Measurements from ENCODE around the gene MYO18A. TPM values are rescaled to one million over a fixed set of nuclear protein-coding genes. Genes with fewer than 3 reads are reported as not detected.

MYO18A gene
- total RNA-seq, 4 donors from 2014 or later: 46.7 to 82.7 (median 64.6) TPM

DNA sequence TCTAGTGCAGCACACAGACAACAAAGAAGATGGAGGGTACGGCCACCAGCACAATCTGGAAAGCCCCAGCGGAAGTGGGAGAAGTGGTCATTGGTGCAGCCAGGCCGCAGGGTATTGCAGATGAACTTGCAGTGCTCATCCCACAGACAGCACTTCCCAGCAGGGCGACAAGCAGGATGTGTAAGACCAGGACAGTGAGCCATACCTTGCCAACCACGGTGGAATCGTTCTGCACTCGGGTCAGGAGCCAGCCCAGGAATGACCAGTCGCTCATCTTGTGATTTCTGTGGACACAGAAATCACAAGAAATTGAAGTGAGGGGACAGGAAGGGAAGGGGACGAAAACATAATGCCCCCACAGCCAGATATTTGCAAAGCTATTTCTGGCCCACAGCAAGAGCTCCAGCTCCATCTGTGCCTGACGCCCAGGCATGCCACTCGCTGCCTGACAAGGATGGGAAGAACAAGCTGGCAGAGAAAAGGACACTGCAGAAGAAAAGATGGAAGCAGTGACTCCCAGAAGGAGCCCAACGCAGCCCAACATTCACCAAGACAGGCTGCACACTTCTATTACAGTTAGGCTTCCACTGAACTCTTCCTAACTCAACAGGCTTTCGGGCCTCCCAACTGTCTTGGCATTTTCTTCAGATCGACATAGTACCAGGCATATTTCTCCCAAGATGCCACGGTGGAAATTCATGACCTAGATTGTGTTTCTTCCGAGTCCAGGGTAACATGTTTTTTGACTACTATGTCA, 17.5 kb upstream of the MYO18A start:
- DNase-seq (ENCODE audit: extremely low spot score): no peak
- H3K27ac ChIP-seq (replicated peaks in 1 of 4): no peak overlapping the region
- no peaks in the 10 kb centered on the region for H3K9me3 ChIP-seq
- H3K4me3 ChIP-seq: no peak overlapping the region
- 90% methylated on average over 15 of the region's 16 CpGs for WGBS
- H3K4me1 ChIP-seq: no peaks in the 10 kb centered on the region
- no peaks in the 10 kb centered on the region for H3K36me3 ChIP-seq
- intact Hi-C loops (cut with DNase I): no loop called here
- no peaks in the 10 kb centered on the region for H3K27me3 ChIP-seq
- TF ChIP-seq, protein P1, sequence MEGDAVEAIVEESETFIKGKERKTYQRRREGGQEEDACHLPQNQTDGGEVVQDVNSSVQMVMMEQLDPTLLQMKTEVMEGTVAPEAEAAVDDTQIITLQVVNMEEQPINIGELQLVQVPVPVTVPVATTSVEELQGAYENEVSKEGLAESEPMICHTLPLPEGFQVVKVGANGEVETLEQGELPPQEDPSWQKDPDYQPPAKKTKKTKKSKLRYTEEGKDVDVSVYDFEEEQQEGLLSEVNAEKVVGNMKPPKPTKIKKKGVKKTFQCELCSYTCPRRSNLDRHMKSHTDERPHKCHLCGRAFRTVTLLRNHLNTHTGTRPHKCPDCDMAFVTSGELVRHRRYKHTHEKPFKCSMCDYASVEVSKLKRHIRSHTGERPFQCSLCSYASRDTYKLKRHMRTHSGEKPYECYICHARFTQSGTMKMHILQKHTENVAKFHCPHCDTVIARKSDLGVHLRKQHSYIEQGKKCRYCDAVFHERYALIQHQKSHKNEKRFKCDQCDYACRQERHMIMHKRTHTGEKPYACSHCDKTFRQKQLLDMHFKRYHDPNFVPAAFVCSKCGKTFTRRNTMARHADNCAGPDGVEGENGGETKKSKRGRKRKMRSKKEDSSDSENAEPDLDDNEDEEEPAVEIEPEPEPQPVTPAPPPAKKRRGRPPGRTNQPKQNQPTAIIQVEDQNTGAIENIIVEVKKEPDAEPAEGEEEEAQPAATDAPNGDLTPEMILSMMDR (IDR thresholded peaks at IDR 0.05): no peak
- TF ChIP-seq EP300 (IDR thresholded peaks at IDR 0.05) (no peak), POLR2AphosphoS5 (IDR thresholded peaks at IDR 0.05) (no peak), POLR2A (IDR thresholded peaks at IDR 0.05; ENCODE audit: low read depth) (no peak)

GRCh38 chr17:29196769-29197515, 16.7 kb upstream of the MYO18A start:
- intact Hi-C loops (cut with DNase I): no loop called here
- TF ChIP-seq, protein P1 (IDR thresholded peaks at IDR 0.05): no peak
- TF ChIP-seq POLR2A (IDR thresholded peaks at IDR 0.05; ENCODE audit: low read depth): no peak
- no peak for TF ChIP-seq EP300 (IDR thresholded peaks at IDR 0.05)
- no peak for TF ChIP-seq POLR2AphosphoS5 (IDR thresholded peaks at IDR 0.05)
- WGBS: 64% methylated on average over 6 of the region's 9 CpGs
- H3K9me3 ChIP-seq: no peaks in the 10 kb centered on the region
- DNase-seq (ENCODE audit: extremely low spot score): no peak
- H3K4me3 ChIP-seq: no peak overlapping the region
- H3K27me3 ChIP-seq: no peaks in the 10 kb centered on the region
- no peaks in the 10 kb centered on the region for H3K36me3 ChIP-seq
- no peaks in the 10 kb centered on the region for H3K4me1 ChIP-seq
- no peak overlapping the region for H3K27ac ChIP-seq (replicated peaks in 1 of 4)

GRCh38 chr17:29195465-29196081, 15.4 kb upstream of the MYO18A start:
- no peak for DNase-seq (ENCODE audit: extremely low spot score)
- H3K36me3 ChIP-seq: no peaks in the 10 kb centered on the region
- no peaks in the 10 kb centered on the region for H3K27me3 ChIP-seq
- H3K4me3 ChIP-seq: no peak overlapping the region
- H3K27ac ChIP-seq (replicated peaks in 1 of 4): no peak overlapping the region
- no peaks in the 10 kb centered on the region for H3K4me1 ChIP-seq
- TF ChIP-seq, protein P1 (IDR thresholded peaks at IDR 0.05): no peak
- TF ChIP-seq POLR2AphosphoS5 (IDR thresholded peaks at IDR 0.05) (no peak), EP300 (IDR thresholded peaks at IDR 0.05) (no peak), POLR2A (IDR thresholded peaks at IDR 0.05; ENCODE audit: low read depth) (no peak)
- 57% methylated on average over 10 of the region's 10 CpGs for WGBS
- no peaks in the 10 kb centered on the region for H3K9me3 ChIP-seq
- intact Hi-C loops (cut with DNase I): no loop called here

DNA sequence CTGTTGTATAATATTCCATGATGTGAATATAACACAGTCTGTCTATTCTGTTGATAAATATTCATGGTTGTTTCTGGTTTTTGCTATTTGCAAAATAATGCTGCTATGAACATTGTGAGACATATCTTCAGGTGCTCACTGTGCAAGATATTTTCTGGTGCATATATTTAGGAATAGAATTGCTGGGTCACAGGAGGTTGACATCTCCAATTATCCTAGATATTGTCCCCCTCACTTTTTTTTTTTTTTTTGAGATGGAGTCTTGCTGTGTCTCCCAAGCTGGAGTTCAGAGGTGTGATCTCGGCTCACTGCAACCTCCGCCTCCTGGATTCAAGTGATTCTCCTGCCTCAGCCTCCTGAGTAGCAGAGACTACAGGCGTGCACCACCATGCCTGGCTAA, 14.5 kb upstream of the MYO18A start:
- H3K27me3 ChIP-seq: no peaks in the 10 kb centered on the region
- H3K4me3 ChIP-seq: no peak overlapping the region
- intact Hi-C loops (cut with DNase I): no loop called here
- 93% methylated on average over 3 of the region's 3 CpGs for WGBS
- H3K36me3 ChIP-seq: no peaks in the 10 kb centered on the region
- TF ChIP-seq POLR2A (IDR thresholded peaks at IDR 0.05; ENCODE audit: low read depth) (no peak), EP300 (IDR thresholded peaks at IDR 0.05) (no peak), POLR2AphosphoS5 (IDR thresholded peaks at IDR 0.05) (no peak)
- TF ChIP-seq, protein P1 (IDR thresholded peaks at IDR 0.05): no peak
- H3K4me1 ChIP-seq: no peaks in the 10 kb centered on the region
- no peaks in the 10 kb centered on the region for H3K9me3 ChIP-seq
- DNase-seq (ENCODE audit: extremely low spot score): no peak
- no peak overlapping the region for H3K27ac ChIP-seq (replicated peaks in 1 of 4)

Measured in esophagus muscularis mucosa (tissue), 4 donors.